Thymus (tissue), 11 donors: ENCODE measurements around the gene LANCL2. TPM values are rescaled to one million over a fixed set of nuclear protein-coding genes. Genes with fewer than 3 reads are reported as not detected.
"Not testable (repeated sequence)": the region's sequence is repeated elsewhere in the genome, so short reads cannot be mapped to it uniquely, and the experiment has no call there.

Experiments
- DNase-seq, 9 donors: peaks; one replicate each; pipeline ENCODE4 v3.0.0-alpha.2; 2013; ENCODE audit warnings: low spot score in 9 of 9, low read depth in 6 of 9, missing footprints in 1 of 9
- H3K27ac ChIP-seq, 2 donors: one replicate each; pipeline ENCODE4 v1.5.1; 2013; ENCODE audit warnings: control low read depth in 1 of 2, low read depth in 1 of 2, low read length in 1 of 2, mild to moderate bottlenecking in 1 of 2, moderate library complexity in 1 of 2
- H3K27me3 ChIP-seq, 2 donors: one replicate each; pipeline ENCODE4 v1.5.1; 2013; ENCODE audit warnings: low read length in 1 of 2; ENCODE audit not compliant: control insufficient read depth in 2 of 2, insufficient read depth in 1 of 2
- H3K36me3 ChIP-seq, 2 donors: one replicate each; pipeline ENCODE4 v1.5.1; 2013; ENCODE audit warnings: low read length in 1 of 2, mild to moderate bottlenecking in 1 of 2, moderate library complexity in 1 of 2; ENCODE audit not compliant: control insufficient read depth in 2 of 2, insufficient read depth in 2 of 2
- H3K4me1 ChIP-seq, 2 donors: one replicate each; pipeline ENCODE4 v1.5.1; 2013; ENCODE audit warnings: low read length in 2 of 2; ENCODE audit not compliant: control insufficient read depth in 2 of 2, insufficient read depth in 2 of 2
- H3K4me3 ChIP-seq, 2 donors: one replicate each; pipeline ENCODE4 v1.5.1; 2013; ENCODE audit warnings: low read length in 2 of 2, control low read depth in 1 of 2, mild to moderate bottlenecking in 1 of 2
- H3K9me3 ChIP-seq, 2 donors: one replicate each; pipeline ENCODE4 v1.5.1; 2013; ENCODE audit warnings: low read length in 1 of 2, mild to moderate bottlenecking in 1 of 2; ENCODE audit not compliant: control insufficient read depth in 2 of 2, insufficient read depth in 1 of 2
- WGBS: extraction: QIAGEN DNeasy Blood & Tissue Kit; methylation state at CpG from one replicate; pipeline ENCODE4 v1.1.7; 2013; 5-methylcytosine and 5-hydroxymethylcytosine counted together
- polyA plus RNA-seq: library from polyadenylated mRNA; stranded (reverse); fragments of 200-250 nt; gene quantifications from one replicate; pipeline ENCODE4 v1.2.3, GENCODE V29; 2013
- total RNA-seq: library from RNA; stranded (reverse); fragments of 120-200 nt; gene quantifications from one replicate; pipeline ENCODE4 v1.2.4, GENCODE V29; 2013
- donor health status: healthy.

Gene LANCL2
- total and polyA plus RNA-seq, 2 donors: 8.3 to 20.0 TPM

DNA sequence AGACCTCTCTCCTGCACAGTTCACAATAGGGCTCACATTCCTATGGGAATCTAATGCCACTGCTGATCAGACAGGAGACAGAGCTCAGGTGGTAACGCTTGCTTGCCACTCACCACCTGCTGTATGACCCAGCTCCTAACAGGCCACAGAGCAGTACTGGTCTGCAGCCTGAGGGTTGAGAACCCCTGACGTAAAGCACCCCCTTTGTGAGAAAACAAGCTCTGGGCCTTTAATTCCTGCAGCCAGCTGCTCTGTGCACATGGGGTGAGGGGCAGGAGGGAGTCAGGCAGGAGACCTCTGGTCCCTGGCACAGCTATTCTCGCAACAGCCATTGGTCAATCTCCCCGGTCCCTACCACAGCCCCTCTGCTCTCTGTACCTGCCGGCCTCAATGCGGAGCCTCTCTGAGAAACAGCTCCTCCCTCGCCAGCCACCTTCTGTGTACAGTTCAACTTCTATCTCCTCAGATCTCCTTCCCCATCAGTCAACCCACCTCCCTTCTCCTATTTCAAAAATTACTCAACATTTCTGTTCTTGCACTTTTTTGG is 102.0 kb downstream of the LANCL2 start:
- Histone ChIP-seq H3K4me1 (peaks cover 37 to 73% of the 10 kb centered on the region in 2 donors), H3K36me3 (peaks cover 19 to 44% of the 10 kb centered on the region in 2 donors), H3K27ac (peak overlapping the region; percentile 58 to 98), H3K27me3 (no peaks in the 10 kb centered on the region), H3K9me3 (peaks cover 3 to 21% of the 10 kb centered on the region in 2 donors), H3K4me3 (no peak overlapping the region)
- DNase-seq: no peak
- WGBS: 92% methylated on average over 7 of the region's 7 CpGs

DNA sequence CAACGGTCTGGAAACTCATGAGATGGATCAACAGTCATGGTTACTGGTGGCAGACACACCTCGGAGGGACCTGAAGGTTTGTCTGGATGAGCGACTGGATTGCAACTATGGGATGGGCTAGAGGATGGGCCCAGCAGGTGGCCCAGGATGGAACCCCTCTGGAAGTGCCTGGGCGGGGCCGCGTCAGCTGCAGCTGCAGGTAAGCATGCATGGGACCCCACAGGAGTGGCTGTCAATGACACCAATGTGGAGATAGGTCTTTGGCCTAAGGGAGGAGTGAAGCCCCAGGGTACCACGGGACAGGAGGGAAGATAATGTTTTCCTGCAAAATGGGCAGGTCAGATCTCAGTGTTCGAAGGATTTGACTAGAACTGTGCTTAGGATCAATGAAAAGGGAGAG is 103.4 kb downstream of the LANCL2 start:
- peaks cover 44 to 78% of the 10 kb centered on the region in 2 donors for H3K4me1 ChIP-seq
- peak overlapping the region; percentile 92 to 98 for H3K27ac ChIP-seq
- no peak for DNase-seq
- no peaks in the 10 kb centered on the region for H3K27me3 ChIP-seq
- peaks cover 3 to 20% of the 10 kb centered on the region in 2 donors for H3K9me3 ChIP-seq
- no peak overlapping the region for H3K4me3 ChIP-seq
- WGBS: 98% methylated on average over 8 of the region's 8 CpGs
- H3K36me3 ChIP-seq: peaks cover 23 to 52% of the 10 kb centered on the region in 2 donors

DNA sequence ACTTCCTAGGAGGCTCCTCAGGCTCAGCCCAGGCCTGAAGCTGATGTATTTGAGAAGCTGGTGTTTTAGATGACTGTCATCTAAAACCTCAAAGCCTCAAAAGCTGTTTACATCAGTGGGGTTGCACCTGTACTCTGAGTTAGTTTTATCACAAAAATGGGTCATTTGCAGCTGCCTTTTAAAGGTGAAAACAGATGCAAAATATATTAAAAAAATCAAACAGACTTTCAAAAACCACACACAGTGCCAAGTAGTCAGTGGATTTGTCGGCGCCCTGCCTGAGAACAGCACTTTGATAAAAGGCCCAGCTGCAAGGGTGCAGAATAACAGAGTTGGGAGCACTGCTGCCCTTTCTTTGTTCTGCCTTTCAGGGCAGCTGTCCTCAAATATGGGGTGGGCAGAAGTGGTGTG is 104.1 kb downstream of the LANCL2 start:
- WGBS: 7% methylated on average over 2 of the region's 2 CpGs
- Histone ChIP-seq H3K4me3 (peak overlapping the region in 1 of 2 donors; percentile 6), H3K9me3 (peaks cover 1 to 14% of the 10 kb centered on the region in 2 donors), H3K36me3 (peaks cover 15 to 46% of the 10 kb centered on the region in 2 donors), H3K27me3 (no peaks in the 10 kb centered on the region), H3K27ac (peak overlapping the region; percentile 91 to 98), H3K4me1 (peaks cover 44 to 78% of the 10 kb centered on the region in 2 donors)
- DNase-seq: peak in 8 of 9 donors; percentile 64 to 94 (median 83)

DNA sequence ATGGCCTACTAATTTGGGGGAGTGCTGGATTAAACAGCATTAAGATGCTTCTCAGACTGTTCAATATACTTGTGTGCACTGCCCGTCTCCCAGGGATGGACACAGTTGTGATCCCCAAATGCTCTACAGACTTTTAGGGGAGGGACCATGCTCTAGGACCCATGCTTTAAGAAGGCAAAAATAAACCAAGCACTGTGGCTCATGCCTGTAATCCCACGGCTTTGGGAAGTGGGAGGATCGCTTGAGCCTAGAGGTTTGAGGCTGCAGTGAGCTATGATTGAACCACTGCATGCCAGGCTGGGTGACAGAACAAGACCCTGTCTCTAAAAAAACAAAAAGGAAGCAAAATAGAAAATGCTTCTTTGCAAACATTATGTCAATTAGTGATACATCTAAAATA is 104.6 kb downstream of the LANCL2 start:
- H3K9me3 ChIP-seq: peaks cover 1 to 13% of the 10 kb centered on the region in 2 donors
- 47% methylated on average over 3 of the region's 3 CpGs for WGBS
- peaks cover 44 to 78% of the 10 kb centered on the region in 2 donors for H3K4me1 ChIP-seq
- no peaks in the 10 kb centered on the region for H3K27me3 ChIP-seq
- no peak for DNase-seq
- peak overlapping the region in 1 of 2 donors; percentile 6 for H3K4me3 ChIP-seq
- peaks cover 10 to 42% of the 10 kb centered on the region in 2 donors for H3K36me3 ChIP-seq
- peak overlapping the region; percentile 91 to 98 for H3K27ac ChIP-seq

DNA sequence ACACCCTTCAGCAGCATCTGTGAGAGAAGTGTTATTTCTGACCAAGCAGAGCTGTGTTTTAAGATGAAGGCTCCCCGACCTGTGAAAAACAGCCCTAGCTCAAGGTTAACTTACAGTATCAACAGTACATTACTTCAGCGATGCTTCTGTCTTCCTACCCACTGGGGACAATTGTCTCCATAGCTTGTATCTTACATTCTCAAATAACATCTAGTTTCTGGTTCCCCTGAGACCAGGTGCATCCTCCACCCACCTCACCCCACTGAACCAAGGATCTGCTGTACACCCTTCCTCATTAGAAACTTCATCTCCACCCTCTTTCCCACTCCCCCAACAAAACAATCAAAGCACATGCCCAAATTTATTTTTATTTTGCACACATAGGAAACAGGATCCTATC is 105.1 kb downstream of the LANCL2 start:
- Histone ChIP-seq H3K9me3 (peaks cover 1 to 13% of the 10 kb centered on the region in 2 donors), H3K27me3 (no peaks in the 10 kb centered on the region), H3K27ac (peak overlapping the region; percentile 62 to 98), H3K36me3 (peaks cover 5 to 40% of the 10 kb centered on the region in 2 donors), H3K4me3 (no peak overlapping the region), H3K4me1 (peaks cover 44 to 78% of the 10 kb centered on the region in 2 donors)
- WGBS: 38% methylated on average over 2 of the region's 2 CpGs
- DNase-seq: peak in 3 of 9 donors; percentile 55 to 78 (median 55)

DNA sequence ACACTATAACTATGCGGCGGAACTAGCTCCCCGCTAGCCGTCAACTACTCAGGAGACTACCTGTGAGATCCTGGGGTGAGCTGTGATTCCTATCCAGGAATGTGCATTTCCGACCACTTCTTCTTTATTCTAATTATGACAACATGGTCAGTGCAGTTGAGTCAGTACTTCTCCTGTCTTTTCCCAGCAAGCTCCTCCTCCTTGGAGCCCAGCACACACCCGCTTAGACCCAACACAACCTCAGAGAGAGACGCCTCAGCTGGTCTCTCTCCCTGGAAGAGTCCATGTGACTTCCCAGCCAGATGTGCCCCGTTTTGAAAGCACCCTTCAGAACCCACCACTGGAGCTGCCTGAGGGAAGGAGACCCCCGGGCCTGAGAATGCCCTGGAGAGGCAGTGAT is 106.5 kb downstream of the LANCL2 start:
- WGBS: 90% methylated on average over 6 of the region's 9 CpGs
- H3K4me3 ChIP-seq, H3K27me3 ChIP-seq, DNase-seq, H3K27ac ChIP-seq: not testable (repeated sequence)
- H3K9me3 ChIP-seq: peaks cover 1 to 12% of the 10 kb centered on the region in 2 donors
- H3K4me1 ChIP-seq: peaks cover 55 to 79% of the 10 kb centered on the region in 2 donors
- peaks cover 8 to 30% of the 10 kb centered on the region in 2 donors for H3K36me3 ChIP-seq

DNA sequence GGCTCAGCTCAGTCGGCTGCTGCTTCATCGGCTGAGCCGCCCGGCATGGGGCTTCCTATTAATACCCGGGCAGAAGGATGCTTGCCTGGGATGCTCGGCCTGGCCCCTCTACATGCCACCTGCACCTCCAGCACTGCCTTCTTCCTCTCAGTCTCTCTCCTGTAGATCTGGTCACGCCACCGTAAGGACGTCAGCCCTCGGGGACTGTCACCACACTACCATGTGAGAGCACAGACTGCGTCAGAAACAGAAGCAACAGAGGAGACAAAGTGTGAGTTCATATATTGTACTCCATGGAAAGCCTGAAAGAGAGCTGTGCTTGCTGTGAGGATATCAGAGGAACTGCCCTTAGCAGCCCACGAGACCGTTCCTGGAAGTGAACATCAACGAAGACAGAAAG is 107.3 kb downstream of the LANCL2 start:
- not testable (repeated sequence) for H3K4me3 ChIP-seq, DNase-seq
- H3K36me3 ChIP-seq: peaks cover 16 to 32% of the 10 kb centered on the region in 2 donors

DNA sequence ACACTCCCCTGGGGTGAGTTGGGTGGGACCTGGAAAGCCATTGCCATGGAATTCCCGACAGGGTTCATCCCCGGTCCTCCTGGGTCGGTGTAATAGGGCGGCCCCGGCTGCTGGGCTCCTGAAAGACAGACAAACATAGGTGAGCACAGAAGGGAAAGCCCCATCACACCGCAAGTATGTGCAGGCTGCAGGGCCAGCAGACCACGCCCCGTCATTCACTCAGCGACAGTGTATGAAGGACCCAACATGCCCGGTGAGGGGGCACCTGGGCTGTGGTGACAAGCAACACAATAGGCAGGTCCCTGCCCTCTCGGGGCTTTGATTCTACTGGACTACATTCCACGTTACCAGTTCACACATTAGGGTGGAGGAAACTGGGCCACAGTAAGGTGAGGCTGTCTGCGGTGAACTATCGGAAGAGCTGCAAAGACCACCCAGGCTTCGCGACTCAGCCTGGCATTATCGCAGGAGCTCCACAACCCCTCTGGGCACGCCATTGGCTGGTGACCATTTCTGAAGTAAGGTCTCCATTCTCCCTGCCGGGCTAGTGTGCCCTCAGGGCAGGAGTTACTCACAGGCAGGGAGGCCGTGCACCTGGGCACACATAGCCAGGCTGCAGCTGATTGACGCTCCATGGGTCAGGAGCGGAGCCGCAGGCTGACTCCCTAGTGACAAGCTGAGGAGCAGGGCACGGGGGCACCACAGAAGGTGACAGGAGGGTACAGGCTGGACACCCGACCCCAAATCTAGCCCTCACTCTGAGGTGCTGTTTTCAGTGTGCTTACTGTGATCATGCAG is 108.0 kb downstream of the LANCL2 start:
- Histone ChIP-seq H3K27ac (peak overlapping the region; percentile 81 to 95), H3K4me3 (no peak overlapping the region), H3K9me3 (peaks cover 0 to 9% of the 10 kb centered on the region in 2 donors), H3K27me3 (no peaks in the 10 kb centered on the region), H3K4me1 (peaks cover 58 to 79% of the 10 kb centered on the region in 2 donors), H3K36me3 (peaks cover 21 to 37% of the 10 kb centered on the region in 2 donors)
- no peak for DNase-seq
- 90% methylated on average over 25 of the region's 25 CpGs for WGBS

More for the DNA sequence above, 107.3 kb downstream of the LANCL2 start:
- H3K9me3 ChIP-seq, H3K27me3 ChIP-seq, H3K27ac ChIP-seq: not testable (repeated sequence)
- H3K4me1 ChIP-seq: peaks cover 57 to 79% of the 10 kb centered on the region in 2 donors
- WGBS: 95% methylated on average over 6 of the region's 14 CpGs

DNA sequence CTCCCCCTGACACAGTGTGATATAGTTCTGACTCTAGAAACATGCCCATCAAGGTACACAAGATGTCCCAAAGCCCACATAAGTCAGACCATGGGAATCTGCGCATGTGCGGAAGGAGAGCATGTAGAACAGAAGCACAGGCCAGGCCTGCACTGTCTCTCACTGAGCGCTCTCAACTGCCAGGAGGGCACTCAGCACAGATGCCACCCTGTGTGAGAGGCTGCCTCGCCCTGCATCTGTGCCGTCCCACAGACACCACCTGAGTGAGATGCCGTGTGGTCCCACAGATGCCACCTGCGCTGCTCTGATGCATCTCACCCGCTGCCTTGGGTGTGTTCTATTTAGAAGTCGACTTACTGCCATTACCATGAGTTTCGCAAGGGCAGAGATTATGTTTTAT is 108.8 kb downstream of the LANCL2 start:
- WGBS: 24% methylated on average over 10 of the region's 10 CpGs

More for the DNA sequence above, 108.8 kb downstream of the LANCL2 start:
- Histone ChIP-seq H3K27ac (peak overlapping the region; percentile 81 to 95), H3K4me1 (peaks cover 56 to 78% of the 10 kb centered on the region in 2 donors), H3K4me3 (no peak overlapping the region), H3K27me3 (no peaks in the 10 kb centered on the region), H3K9me3 (peaks cover 0 to 6% of the 10 kb centered on the region in 2 donors), H3K36me3 (peaks cover 21 to 38% of the 10 kb centered on the region in 2 donors)
- DNase-seq: peak in 8 of 9 donors; percentile 65 to 94 (median 84)
